HG02943 (cell line): Measurements from ENCODE around the gene MYRFL.

Source experiments
- ATAC-seq: cut with Tn5 transposase; IDR thresholded peaks from one replicate; pipeline ENCODE4 v1.9.1; 2021; ENCODE audit warnings: mild to moderate bottlenecking, low read depth, moderate library complexity; ENCODE audit not compliant: unreplicated experiment

MYRFL gene

DNA sequence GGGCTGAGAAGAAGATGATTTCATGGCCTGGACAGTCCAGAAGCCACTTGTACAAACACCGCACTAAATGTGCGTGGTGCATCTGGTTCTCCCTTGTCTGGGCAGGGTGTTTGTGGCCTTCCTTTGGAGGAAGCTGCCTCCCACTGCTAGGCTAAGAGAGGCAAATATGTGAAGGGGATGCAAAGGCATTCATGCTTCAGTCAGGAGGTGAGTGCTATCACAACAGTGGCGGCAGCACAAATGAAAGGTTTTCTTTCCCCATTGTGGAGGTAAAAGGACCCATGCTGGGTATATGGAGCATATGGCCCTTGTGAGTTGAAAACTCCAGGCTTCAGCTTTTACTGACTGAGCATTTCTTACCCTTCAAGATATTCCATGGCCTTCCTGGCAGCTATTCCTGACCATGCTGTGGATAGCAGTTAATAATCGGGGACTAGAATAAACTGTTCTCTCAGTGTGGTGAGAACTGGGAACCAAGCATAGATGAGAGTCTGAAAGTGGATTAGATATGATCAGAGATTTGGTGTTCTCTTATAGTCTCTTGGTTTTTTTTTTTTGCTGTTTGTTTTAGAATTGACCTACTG is 69.9 kb downstream of the MYRFL start:
- no peak for ATAC-seq

DNA sequence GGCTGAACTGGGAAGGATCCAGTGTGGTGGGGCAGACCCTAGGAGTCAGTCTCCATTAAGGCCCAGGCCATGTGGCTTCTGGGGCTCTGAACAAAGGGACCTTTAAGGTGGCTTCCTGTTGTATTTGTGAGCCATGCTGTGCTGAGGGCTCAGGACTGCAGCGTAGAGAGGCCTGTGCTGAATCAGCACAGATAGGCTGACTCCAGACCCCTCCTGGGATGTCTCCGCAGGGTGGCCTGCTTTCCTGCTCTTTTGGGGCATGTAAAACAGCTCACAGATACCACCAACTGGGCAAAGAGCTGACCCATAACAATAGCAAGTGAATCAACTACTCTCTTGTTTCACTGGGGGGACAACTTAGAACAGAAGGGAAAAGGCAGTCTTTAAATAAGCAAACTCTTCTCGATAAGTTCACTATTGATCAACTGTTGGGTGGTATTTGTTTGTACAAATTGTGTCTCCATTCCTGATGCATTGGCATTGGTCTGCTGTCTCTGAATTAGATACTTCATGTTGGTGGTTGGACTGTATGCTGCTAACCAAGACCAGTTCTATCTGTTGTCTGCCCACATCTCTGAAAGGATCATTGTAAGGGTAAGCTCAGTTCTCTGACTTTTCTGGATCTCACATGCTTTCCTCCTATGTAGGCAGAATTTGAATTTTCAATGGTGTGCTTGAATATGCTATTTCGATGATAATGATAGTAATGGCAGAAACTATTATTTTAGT is 71.8 kb downstream of the MYRFL start:
- ATAC-seq = no peak

DNA sequence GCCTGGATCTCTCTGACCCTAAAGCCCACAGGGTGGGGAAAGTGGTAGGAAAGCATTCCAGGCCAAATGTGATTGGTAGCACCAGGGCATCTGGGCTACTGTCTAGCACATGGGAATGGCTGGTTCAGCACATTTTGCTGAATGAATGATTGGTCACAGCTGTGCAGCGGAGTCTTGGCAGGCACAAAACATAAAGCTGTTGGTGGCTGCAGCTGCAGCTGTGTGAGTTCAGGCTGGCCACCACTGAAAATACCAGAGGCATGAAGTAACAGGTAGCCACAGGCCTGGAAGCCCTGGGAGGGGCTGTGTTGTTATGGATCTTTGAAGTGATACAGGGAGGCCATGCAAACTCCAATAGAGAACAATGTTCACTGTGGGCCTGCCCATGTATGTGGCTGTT is 72.7 kb downstream of the MYRFL start:
- ATAC-seq = no peak

DNA sequence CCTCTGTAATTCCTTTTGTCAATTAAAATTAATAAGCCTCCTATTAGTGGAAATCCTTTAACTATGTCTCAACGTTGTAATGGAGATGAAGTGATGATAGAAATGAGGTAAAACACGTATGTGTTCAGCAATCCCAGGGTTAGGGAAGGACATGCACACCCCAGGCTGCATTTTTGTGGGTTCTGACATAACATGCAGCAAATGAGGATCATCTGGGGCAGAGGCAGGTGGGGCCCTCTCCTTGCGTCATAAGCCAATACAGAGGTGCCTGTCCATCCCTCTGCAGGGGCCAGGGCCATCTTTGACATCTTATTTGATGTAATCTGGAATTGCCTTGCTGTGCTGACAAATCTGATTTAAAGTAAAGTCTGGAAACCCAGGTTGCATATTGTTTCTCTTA is 73.2 kb downstream of the MYRFL start:
- no peak for ATAC-seq

DNA sequence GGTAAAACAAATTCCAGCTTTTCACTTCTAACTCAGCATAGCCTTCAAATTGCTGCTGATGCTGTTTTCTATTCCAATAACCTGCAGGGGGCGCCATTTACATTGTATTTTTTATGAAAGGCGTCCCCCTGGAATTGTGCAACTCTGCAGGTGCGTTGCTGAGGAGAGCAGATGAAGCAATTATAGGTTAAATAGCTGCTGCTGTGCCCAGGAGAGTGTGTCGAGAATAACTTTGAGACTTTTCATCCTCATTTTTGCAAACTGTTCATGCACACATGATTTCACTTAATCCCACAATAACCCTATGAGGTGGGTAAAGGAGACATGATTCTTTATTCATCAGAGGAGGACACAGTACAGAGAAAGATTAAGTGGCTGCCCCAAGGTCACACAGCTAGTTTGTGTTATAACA is 75.7 kb downstream of the MYRFL start:
- peak; percentile 58 for ATAC-seq

DNA sequence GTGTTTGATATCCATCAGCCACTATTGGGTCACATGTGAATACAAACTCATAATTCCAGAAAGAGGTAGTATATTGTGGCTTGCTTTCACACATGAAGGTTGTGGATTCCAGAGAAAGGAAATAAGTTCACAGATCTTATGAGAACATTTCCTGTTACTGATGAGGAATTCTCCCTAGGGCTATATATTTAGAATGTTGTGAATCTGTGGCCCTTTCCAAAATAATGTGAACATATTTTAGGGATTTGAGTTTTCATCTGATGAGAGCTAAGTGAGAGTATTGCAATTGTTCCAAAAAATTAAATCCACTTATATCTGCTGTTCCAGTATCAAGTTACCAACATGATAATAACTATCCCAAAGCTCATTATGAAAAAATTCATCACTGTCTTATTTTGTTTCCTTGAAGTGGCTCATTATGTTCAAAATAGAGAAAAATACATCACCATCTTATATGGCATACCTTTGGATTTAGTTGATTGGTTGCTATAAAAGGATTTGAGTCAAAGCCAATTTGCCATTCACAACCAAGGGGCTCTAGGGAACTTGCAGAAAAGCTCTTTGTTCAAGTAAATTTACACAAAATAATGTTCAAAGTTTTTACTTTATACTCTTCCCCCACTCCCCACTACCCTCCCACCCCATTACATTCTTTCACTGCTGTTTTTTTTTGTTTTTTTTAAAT is 76.3 kb downstream of the MYRFL start:
- ATAC-seq = no peak

DNA sequence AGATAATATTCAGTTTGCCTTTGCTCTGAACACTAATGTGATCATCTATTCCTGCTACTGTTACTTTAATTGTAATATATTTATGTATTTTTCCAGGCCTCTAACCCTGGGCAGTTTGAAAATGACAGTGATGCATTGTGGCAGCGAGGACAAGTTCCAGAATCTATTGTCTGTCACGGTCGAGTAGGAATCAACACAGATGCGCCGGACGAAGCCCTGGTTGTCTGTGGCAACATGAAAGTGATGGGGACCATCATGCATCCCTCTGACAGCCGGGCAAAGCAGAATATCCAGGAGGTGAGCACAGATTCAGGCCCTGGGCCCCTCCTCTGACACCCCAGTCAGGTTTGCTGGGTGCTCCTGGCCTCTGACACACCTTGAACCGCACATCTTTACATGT is 78.5 kb downstream of the MYRFL start:
- no peak for ATAC-seq

DNA sequence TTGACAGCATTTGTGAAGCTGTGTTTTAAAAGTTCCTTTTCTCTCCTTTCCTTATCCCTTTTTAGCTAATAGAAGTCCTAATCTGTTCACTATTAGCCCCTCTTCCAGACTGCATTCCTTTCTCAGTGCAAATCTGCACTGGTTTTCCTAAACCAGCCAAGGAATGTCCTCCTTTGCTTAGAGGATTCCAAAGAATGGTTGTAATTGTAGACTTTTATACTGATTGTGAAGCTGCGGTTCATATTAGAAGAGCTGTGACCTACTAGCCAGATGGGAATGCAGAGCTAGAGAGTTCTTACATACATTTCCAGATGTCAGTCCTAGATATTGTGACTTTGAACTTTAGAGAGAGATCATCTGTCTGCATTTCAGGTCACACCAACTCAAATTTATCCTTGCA is 79.8 kb downstream of the MYRFL start:
- ATAC-seq = no peak

DNA sequence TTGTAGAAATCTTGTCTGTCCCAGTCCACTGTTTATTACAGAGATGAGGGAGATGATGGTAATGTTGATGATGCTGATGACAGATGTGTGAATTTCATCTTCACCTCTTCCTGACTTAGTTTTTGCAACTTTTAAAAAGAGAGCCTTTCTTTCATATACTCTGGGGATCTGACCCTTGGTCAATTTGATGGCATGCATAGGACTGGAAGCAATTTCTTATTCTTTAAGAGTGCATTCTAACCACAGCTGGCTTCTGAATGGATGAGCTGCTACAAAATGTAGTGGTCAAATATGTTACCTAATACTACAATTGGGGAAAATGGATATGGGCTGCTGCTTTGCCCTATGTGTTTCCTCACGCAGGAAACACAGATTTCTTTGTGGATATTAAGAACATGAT is 80.8 kb downstream of the MYRFL start:
- no peak for ATAC-seq

DNA sequence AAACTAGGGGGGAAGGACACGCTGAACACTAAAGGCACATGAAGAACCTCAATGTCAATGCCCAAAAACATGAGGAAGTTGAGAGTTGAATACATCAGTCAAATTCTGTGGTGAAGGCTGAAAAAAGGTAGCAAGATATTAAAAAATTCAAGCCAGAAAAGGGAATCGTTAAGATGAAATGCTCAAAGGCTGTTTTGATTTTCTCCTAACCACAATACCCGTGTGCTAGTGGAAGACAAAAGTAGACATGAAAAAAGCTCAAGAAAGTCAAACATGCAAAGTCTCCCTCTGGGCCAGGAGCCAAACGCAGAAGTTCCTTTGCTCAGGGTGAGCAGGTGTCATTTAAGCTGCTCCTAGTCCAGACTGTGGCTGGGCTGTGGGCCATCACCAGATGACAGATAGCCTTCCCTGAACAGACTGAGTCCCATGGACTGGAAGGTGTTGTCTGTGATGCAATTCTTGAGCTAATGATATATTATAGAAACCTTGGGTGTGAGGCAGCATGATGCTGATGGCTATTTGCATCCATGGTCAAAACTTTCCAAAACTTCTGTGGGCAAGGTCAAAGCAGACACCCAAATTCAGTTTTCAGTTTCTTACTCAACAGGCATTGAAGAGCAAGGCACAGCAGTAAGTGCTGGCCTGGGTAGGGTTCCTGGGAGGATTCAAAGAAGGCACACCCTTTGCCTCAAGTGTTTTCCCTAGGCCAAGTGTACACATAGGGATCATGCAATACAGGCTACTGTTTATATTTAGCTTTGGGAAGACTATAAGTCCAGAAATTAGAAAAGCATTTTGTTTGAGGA is 81.6 kb downstream of the MYRFL start:
- ATAC-seq = peak; percentile 82

DNA sequence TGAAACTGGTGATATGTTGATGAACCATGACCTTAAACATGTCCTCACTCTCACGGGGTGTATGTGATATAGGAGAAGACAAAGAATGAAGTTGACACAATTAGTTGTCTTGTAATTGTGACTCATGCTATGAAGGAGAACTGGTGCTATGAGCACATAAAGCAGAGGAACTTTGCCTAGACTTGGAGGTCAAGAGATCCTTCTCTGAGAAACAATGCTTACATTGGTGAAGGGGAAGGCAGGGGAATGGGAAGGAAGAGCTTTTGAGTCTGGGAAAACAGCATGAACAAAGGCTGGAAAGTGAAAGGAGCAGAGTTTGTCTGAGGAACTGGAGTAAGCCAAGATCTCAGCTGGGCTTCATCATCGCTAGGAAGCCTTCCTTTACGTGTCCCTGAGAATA is 83.2 kb downstream of the MYRFL start:
- ATAC-seq = no peak

DNA sequence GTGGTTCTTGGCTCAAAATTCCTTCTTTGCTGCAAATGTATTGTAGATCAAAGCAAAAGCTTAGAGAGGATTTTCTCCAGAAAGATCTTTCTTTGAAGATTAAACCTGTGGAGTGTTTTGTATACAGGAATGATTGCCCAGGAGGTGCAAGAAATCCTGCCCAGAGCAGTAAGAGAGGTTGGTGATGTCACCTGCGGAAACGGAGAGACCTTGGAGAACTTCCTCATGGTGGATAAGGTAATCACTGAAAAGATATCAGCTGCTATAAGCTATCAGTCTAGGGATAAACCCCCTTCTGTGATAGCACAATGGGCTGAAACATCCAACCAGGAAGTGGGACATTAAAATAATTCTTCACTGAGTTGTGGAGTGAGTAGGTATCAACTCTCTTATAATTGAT is 85.7 kb downstream of the MYRFL start:
- ATAC-seq = no peak

DNA sequence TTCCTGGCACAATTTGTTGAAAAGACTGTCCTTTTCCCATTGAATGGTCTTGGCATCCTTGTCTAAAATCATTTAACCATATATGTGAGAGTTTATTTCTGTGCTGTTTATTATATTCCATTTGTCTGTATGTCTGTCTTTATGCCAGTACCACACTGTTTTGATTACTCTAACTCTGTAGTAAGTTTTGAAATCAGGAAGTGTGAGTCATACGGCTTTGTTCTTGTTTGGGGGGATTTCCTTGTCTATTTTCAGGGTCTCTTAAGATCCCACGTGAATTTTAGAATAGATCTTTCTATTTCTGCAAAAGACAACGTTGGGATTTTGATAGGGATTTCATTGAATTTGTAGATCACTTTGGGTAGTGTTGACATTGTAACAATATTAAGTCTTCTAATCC is 88.5 kb downstream of the MYRFL start:
- ATAC-seq = no peak

DNA sequence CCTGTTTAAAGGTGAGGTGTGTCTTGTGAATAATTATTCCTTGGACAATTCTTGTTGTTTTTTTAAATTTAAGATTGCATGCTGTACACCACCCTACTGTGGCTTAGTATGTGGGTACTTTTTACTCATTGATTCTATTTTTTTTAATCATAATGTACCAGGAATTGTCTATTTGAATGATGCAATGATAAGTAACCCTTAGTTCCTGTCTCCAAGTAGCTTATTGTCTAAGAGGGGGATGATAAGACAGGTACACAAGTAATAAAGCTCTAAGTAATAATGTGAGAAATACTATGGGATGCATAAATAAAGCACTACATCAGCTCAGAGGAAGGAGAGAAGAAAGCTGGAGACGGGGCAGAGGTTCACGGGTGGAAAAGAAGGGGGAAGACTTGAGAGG is 90.9 kb downstream of the MYRFL start:
- ATAC-seq = no peak

DNA sequence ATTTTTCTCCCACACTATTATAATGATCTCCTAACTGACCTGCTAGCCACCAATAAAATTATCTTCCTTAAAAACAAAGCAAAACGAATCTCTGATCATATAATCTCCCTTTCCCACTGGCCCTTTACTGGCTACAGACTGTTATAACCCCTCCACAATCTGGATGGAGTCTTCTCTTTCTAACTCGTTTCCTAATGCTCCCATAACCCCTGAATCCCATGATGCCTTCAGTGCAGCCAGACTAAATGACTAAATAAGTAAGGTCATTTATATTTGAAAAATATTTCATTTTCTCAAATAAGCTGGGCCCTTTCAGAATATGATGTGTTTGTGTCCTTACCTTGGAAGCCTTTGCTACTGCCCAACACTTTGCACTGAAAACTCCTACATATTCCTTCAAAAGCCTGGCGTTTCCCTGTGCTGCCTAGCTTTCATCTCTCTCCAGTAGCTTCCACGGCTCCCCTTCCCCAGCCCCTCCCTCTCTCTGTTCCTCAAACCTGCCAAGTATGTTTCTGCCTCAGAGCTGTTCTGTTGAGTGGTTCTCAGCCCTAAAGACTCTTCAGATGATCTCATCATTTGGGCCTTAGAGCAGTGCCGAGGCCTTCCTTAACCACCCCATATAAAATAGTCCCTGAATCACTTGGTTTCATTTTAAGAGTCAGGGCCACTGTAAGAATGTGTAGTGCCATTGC is 91.7 kb downstream of the MYRFL start:
- ATAC-seq = no peak

DNA sequence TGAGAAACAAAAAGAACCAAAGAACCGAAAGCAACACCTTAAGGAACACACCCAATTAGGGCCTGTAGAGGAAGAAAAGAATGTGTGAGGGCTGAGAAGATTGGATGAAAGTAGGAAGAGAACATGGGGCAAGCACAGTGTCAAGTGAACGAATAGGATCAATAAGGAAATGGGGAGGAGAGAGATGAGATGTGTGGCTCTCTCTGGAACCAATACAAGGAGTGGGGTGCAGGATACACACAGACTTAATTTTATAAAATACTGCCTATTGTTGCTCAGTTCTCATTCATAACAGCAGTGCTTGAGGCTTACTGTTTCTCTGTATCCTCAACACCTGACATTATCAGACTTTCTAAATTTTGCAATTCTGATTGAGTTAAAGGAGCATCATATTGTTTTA is 93.3 kb downstream of the MYRFL start:
- ATAC-seq = no peak

DNA sequence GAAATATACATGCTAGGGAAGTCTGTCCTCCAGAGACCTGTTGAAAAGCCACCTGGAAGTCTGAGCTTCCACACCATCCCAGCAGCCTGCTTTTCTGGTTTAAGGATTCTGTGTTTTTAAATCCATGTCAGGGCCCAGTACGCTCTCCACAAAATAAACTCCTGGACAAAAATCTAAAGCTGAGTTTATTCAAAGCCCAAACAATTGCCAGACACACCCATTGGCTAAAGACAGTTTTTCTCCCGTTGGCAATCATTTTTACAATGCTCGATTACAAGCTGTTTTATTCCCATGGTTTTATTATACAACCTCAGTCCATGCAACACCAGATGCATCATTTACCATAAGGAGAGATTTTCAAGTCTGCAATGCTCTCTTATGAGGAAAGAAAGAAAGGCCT is 94.5 kb downstream of the MYRFL start:
- no peak for ATAC-seq

DNA sequence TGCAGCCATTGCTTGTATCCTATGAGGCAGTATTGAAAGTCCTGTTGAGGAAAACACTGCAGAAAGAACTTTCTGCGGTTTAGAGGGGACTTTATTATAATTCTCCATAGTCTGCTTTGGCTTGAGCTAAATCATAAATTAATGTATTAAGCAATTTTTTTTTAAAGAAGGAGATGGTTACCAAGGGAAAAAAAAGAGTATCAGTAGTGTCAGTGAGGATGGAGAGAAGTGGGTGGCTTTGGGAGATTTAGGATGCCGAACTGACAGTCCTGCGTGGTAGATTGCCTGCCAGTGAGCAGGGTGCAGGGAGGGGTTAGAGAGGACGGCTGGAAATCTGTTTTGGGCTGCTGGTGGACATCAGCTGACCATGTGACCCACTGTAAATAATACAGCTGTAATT is 96.8 kb downstream of the MYRFL start:
- no peak for ATAC-seq

DNA sequence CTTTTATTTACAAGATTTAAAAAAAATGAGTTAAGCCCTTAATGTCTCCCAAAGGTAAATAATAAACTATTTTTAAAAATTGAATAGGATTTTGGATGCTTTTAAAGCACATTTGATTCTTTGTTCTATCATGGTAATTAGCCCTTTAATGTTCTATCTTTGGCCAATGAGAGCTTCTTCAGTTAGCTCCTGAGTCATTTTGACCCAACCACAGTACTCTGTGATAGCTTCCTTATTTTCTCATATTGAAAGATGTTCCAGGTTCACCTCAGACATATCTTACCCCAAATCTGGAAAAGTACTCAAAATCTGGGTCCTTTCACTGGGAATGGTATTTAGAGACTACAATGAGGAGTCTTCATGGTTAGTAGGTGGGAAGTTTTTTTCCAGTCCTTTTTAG is 98.0 kb downstream of the MYRFL start:
- no peak for ATAC-seq

DNA sequence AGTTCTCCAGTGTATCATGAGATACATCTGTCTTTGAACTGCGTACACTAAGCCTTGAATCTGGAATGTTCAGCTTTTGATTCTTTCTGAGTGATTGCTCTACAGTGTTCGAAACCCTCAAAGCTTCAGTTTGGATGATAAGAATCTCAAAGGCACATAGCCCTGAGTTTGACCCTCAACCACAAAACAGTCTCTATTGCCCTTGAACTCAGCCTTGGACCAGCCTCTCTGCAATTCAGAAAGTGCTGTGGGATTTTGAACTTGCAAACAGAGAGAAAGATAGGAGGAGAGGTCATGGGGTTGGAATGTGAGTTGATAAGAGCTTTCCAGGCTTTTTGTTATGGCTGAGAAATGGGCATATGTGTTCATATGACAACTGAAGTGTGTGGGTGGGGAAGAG is 100.3 kb downstream of the MYRFL start:
- no peak for ATAC-seq

DNA sequence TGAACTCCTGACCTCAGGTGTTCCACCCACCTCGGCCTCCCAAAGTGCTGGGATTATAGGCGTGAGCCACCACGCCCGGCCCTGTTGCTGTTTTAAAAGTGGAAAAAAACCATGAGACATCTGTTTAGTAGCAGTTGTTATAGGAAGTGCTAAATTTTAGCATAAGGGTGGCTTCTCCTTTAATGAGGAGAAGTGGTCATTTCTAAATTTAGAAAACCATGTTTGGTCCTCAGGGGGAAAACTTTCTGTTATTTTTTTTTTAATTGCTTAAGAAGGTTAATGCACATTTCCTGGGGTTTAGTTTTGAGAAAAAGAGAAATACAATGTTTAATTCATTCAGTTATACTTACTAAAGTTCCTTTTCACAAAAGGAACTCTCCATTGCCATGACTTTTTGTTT is 102.1 kb downstream of the MYRFL start:
- no peak for ATAC-seq
